ENCODE data around the gene FBXO9.

The FBXO9 gene

DNA sequence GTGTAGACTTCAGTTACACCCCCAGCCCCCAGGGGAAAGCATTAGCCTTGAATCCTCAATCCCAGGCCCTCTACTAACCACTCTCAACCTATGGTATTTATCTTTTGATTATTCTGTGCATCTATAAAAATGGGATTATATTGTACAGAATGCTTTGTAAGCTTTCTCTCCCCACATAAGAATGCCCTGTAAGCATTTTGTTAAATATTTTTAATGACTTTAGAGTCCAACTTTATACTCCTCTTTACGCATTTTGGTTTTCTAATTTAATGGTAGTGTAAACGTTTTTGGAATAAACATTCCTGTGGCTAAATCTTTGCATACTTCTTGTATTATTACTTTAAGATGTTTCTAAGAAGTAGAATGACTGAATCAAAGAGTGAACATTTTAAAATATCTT is 35.4 kb downstream of the FBXO9 start:
- Histone ChIP-seq H3K27me3 (ENCODE audit: control insufficient read depth in 1 of 2, insufficient read depth in 2 of 2, low read length in 2 of 2) (no peaks in the 10 kb centered on the region), H3K27ac (ENCODE audit: low read depth, low read length) (no peak overlapping the region), H3K4me1 (ENCODE audit: insufficient read depth, low read length) (peaks cover 8% of the 10 kb centered on the region), H3K4me3 (ENCODE audit: low read depth in 1 of 2, low read length in 2 of 2) (no peak overlapping the region), H3K9me3 (ENCODE audit: low read length) (no peaks in the 10 kb centered on the region), H3K9ac (ENCODE audit: low read length) (no peak overlapping the region), H3K36me3 (ENCODE audit: insufficient read depth, low read length) (peaks cover 53% of the 10 kb centered on the region)

DNA sequence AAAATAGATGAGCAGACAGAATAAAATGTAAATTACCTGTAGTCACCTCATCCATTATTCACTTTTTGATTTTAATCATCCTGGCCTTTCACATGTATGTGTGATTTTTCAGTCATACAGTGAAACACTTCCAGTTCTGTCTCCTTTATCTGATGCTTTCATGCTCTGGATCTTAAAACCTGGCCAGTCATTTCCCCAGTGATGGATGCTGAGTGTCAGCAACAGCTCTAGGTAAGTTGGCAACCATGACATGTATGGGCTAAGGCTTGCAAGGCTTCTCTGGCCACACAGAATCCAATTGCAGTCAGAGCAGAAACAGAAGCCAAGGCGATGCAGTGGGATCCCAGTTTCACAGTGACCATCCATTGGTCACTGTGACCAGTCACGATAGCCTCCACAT is 35.8 kb downstream of the FBXO9 start:
- Histone ChIP-seq H3K9ac (ENCODE audit: low read length) (no peak overlapping the region), H3K4me1 (ENCODE audit: insufficient read depth, low read length) (peaks cover 8% of the 10 kb centered on the region), H3K36me3 (ENCODE audit: insufficient read depth, low read length) (peaks cover 49% of the 10 kb centered on the region), H3K27me3 (ENCODE audit: control insufficient read depth in 1 of 2, insufficient read depth in 2 of 2, low read length in 2 of 2) (no peaks in the 10 kb centered on the region), H3K9me3 (ENCODE audit: low read length) (no peaks in the 10 kb centered on the region), H3K27ac (ENCODE audit: low read depth, low read length) (no peak overlapping the region), H3K4me3 (ENCODE audit: low read depth in 1 of 2, low read length in 2 of 2) (no peak overlapping the region)

GRCh38 chr6:53103993-53104675 is 38.9 kb downstream of the FBXO9 start:
- Histone ChIP-seq H3K4me3 (ENCODE audit: low read depth in 1 of 2, low read length in 2 of 2) (no peak overlapping the region), H3K4me1 (ENCODE audit: insufficient read depth, low read length) (peaks cover 8% of the 10 kb centered on the region), H3K36me3 (ENCODE audit: insufficient read depth, low read length) (peaks cover 27% of the 10 kb centered on the region), H3K27me3 (ENCODE audit: control insufficient read depth in 1 of 2, insufficient read depth in 2 of 2, low read length in 2 of 2) (no peaks in the 10 kb centered on the region), H3K9ac (ENCODE audit: low read length) (no peak overlapping the region), H3K9me3 (ENCODE audit: low read length) (no peaks in the 10 kb centered on the region), H3K27ac (ENCODE audit: low read depth, low read length) (peak overlapping the region; percentile 5)

DNA sequence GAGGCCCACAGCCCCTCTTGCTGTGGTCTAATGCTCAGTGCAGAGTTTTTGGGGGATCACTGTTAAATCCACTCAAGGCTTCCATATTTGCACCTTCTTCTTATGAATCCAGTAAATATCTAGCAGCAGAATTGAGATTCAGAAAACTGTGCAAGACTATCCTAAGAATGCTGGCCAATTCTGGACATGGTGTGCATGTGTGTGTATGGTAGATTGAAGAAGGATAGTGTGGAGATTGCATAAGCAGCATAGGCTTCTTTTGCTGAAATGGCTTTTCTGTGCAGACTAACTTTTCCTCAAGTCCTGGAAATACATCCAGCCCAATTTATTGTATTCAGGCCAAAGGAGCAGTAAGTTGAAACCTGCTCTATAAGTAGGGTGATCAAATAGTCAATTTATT is 39.7 kb downstream of the FBXO9 start:
- Histone ChIP-seq H3K4me3 (ENCODE audit: low read depth in 1 of 2, low read length in 2 of 2) (no peak overlapping the region), H3K4me1 (ENCODE audit: insufficient read depth, low read length) (peaks cover 8% of the 10 kb centered on the region), H3K27ac (ENCODE audit: low read depth, low read length) (peak overlapping the region; percentile 5), H3K9ac (ENCODE audit: low read length) (no peak overlapping the region), H3K36me3 (ENCODE audit: insufficient read depth, low read length) (peaks cover 20% of the 10 kb centered on the region), H3K9me3 (ENCODE audit: low read length) (no peaks in the 10 kb centered on the region), H3K27me3 (ENCODE audit: control insufficient read depth in 1 of 2, insufficient read depth in 2 of 2, low read length in 2 of 2) (no peaks in the 10 kb centered on the region)

DNA sequence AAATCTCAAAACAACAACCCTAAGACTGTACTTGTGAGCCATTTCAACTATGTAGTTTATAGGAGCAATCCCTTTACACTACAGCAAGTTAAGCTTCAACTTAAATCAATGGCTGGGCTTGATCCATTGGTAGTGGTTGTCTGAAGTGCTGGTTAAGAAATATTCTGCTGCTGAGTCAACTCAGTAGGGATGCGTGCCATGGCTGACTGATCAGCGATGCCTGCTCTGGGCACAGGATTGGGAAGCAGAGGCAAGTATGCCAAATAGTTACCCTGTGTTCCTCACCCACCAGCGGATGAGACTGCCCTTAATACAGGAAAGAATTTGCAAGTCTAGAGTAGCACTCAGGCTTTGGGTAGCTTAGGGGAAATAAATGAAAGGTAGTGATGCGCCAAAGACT is 41.9 kb downstream of the FBXO9 start:
- Histone ChIP-seq H3K4me3 (ENCODE audit: low read depth in 1 of 2, low read length in 2 of 2) (no peak overlapping the region), H3K9ac (ENCODE audit: low read length) (no peak overlapping the region), H3K27ac (ENCODE audit: low read depth, low read length) (no peak overlapping the region)

DNA sequence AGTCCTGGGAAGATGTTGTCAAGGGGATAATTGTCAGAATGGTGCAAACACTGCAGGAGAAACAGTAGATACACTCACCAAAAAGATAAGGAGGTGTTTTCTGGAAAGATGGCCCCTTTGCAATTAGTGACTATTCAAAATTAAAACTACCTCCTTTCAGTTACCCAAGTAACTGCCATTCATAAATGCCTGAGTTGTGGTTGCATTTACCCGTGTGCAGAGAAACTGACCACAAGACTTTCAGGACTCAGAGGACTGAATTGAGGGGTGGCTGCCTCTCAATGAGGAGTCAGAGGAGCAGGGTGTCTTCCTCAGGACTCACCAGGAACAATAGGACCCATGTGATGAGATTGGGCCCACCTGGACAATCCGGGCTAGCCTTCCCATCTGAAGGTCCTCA is 44.4 kb downstream of the FBXO9 start:
- Histone ChIP-seq H3K27ac (ENCODE audit: low read depth, low read length) (no peak overlapping the region), H3K9ac (ENCODE audit: low read length) (no peak overlapping the region), H3K4me1 (ENCODE audit: insufficient read depth, low read length) (peaks cover 21% of the 10 kb centered on the region), H3K4me3 (ENCODE audit: low read depth in 1 of 2, low read length in 2 of 2) (no peak overlapping the region), H3K27me3 (ENCODE audit: control insufficient read depth in 1 of 2, insufficient read depth in 2 of 2, low read length in 2 of 2) (no peaks in the 10 kb centered on the region), H3K9me3 (ENCODE audit: low read length) (no peaks in the 10 kb centered on the region), H3K36me3 (ENCODE audit: insufficient read depth, low read length) (no peaks in the 10 kb centered on the region)

More for the DNA sequence above, 41.9 kb downstream of the FBXO9 start:
- Histone ChIP-seq H3K4me1 (ENCODE audit: insufficient read depth, low read length) (peaks cover 8% of the 10 kb centered on the region), H3K27me3 (ENCODE audit: control insufficient read depth in 1 of 2, insufficient read depth in 2 of 2, low read length in 2 of 2) (no peaks in the 10 kb centered on the region), H3K9me3 (ENCODE audit: low read length) (no peaks in the 10 kb centered on the region), H3K36me3 (ENCODE audit: insufficient read depth, low read length) (peaks cover 6% of the 10 kb centered on the region)

DNA sequence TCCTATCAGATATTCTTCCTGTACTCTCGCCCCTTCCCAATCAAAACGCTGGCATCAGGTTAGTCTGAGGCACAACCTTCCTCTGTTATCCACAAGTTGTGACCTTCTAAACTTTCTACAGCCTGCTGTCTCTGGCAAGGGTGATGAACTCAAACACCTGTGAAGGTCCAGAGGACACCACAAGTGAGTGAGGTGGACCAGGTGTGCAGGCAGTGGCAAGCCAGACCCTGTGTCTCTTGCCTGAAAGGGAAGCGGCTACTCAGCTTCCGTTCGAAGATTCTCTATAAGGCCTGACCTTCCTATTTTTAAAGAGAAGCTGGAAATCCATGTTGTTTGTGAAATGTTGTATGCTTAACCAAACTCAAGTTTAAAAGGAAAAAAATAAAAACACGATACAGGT is 46.7 kb downstream of the FBXO9 start:
- no peak overlapping the region for H3K27ac ChIP-seq (ENCODE audit: low read depth, low read length)
- peaks cover 17% of the 10 kb centered on the region for H3K4me1 ChIP-seq (ENCODE audit: insufficient read depth, low read length)
- H3K27me3 ChIP-seq (ENCODE audit: control insufficient read depth in 1 of 2, insufficient read depth in 2 of 2, low read length in 2 of 2) = no peaks in the 10 kb centered on the region
- no peak overlapping the region for H3K4me3 ChIP-seq (ENCODE audit: low read depth in 1 of 2, low read length in 2 of 2)
- no peak overlapping the region for H3K9ac ChIP-seq (ENCODE audit: low read length)
- H3K36me3 ChIP-seq (ENCODE audit: insufficient read depth, low read length) = no peaks in the 10 kb centered on the region
- H3K9me3 ChIP-seq (ENCODE audit: low read length) = no peaks in the 10 kb centered on the region

DNA sequence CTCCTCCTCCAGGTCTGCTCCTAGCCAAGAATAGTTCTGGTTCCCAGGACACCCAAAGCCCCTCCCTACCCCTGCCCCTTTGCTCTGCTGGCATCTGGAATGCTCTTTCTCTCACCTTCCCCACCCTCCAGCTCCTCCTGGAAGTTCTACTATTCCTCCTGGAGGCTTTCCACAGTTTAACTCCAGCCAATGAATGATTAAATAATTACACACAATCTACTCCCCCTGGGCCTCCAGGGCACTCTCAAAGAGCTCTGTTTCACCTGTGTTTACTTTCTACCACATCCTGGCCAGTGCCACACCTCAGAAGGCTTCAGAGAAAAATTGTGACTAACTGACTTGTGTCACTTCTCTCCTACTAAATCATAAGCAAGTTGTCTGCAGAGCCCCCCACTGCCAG is 47.2 kb downstream of the FBXO9 start:
- H3K4me1 ChIP-seq (ENCODE audit: insufficient read depth, low read length) = peaks cover 17% of the 10 kb centered on the region
- peak overlapping the region; percentile 44 for H3K27ac ChIP-seq (ENCODE audit: low read depth, low read length)
- no peak overlapping the region for H3K9ac ChIP-seq (ENCODE audit: low read length)
- no peaks in the 10 kb centered on the region for H3K36me3 ChIP-seq (ENCODE audit: insufficient read depth, low read length)
- H3K27me3 ChIP-seq (ENCODE audit: control insufficient read depth in 1 of 2, insufficient read depth in 2 of 2, low read length in 2 of 2) = no peaks in the 10 kb centered on the region
- H3K4me3 ChIP-seq (ENCODE audit: low read depth in 1 of 2, low read length in 2 of 2) = no peak overlapping the region
- no peaks in the 10 kb centered on the region for H3K9me3 ChIP-seq (ENCODE audit: low read length)

- Histone ChIP-seq H3K36me3 (ENCODE audit: insufficient read depth, low read length) (no peaks in the 10 kb centered on the region), H3K4me1 (ENCODE audit: insufficient read depth, low read length) (peaks cover 17% of the 10 kb centered on the region), H3K27me3 (ENCODE audit: control insufficient read depth in 1 of 2, insufficient read depth in 2 of 2, low read length in 2 of 2) (no peaks in the 10 kb centered on the region), H3K27ac (ENCODE audit: low read depth, low read length) (peak overlapping the region; percentile 44), H3K4me3 (ENCODE audit: low read depth in 1 of 2, low read length in 2 of 2) (no peak overlapping the region), H3K9me3 (ENCODE audit: low read length) (no peaks in the 10 kb centered on the region), H3K9ac (ENCODE audit: low read length) (no peak overlapping the region)
Observed at GRCh38 chr6:53112871-53113270, 47.7 kb downstream of the FBXO9 start.

- Histone ChIP-seq H3K9me3 (ENCODE audit: low read length) (no peaks in the 10 kb centered on the region), H3K27ac (ENCODE audit: low read depth, low read length) (no peak overlapping the region), H3K9ac (ENCODE audit: low read length) (no peak overlapping the region), H3K4me1 (ENCODE audit: insufficient read depth, low read length) (peaks cover 21% of the 10 kb centered on the region), H3K4me3 (ENCODE audit: low read depth in 1 of 2, low read length in 2 of 2) (no peak overlapping the region), H3K27me3 (ENCODE audit: control insufficient read depth in 1 of 2, insufficient read depth in 2 of 2, low read length in 2 of 2) (no peaks in the 10 kb centered on the region), H3K36me3 (ENCODE audit: insufficient read depth, low read length) (no peaks in the 10 kb centered on the region)
Observed at GRCh38 chr6:53113742-53114141, 48.5 kb downstream of the FBXO9 start.

DNA sequence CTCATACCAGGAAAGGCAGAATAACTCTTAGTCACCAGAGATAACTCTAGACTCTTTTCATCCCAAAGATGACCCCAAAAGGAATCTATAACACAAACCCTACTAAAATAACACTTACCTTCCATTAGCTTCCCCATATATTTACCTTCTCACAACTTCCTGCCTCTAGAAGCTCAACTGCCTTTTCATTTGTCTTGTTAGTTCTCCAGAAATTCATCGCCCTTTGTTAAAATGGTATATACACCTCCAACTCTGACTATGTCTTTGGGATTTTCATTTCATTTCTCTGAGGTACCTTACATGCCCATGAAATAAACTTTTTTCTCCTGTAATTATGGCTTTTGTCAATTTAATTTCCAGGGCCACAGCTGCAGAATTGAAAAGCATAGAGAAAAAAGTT is 49.9 kb downstream of the FBXO9 start:
- Histone ChIP-seq H3K27ac (ENCODE audit: low read depth, low read length) (no peak overlapping the region), H3K9ac (ENCODE audit: low read length) (no peak overlapping the region), H3K4me3 (ENCODE audit: low read depth in 1 of 2, low read length in 2 of 2) (no peak overlapping the region), H3K4me1 (ENCODE audit: insufficient read depth, low read length) (peaks cover 32% of the 10 kb centered on the region), H3K9me3 (ENCODE audit: low read length) (no peaks in the 10 kb centered on the region), H3K27me3 (ENCODE audit: control insufficient read depth in 1 of 2, insufficient read depth in 2 of 2, low read length in 2 of 2) (no peaks in the 10 kb centered on the region), H3K36me3 (ENCODE audit: insufficient read depth, low read length) (no peaks in the 10 kb centered on the region)

GRCh38 chr6:53115741-53116140 is 50.5 kb downstream of the FBXO9 start:
- Histone ChIP-seq H3K9ac (ENCODE audit: low read length) (no peak overlapping the region), H3K4me3 (ENCODE audit: low read depth in 1 of 2, low read length in 2 of 2) (no peak overlapping the region), H3K27ac (ENCODE audit: low read depth, low read length) (no peak overlapping the region), H3K27me3 (ENCODE audit: control insufficient read depth in 1 of 2, insufficient read depth in 2 of 2, low read length in 2 of 2) (no peaks in the 10 kb centered on the region), H3K36me3 (ENCODE audit: insufficient read depth, low read length) (no peaks in the 10 kb centered on the region), H3K4me1 (ENCODE audit: insufficient read depth, low read length) (peaks cover 32% of the 10 kb centered on the region), H3K9me3 (ENCODE audit: low read length) (no peaks in the 10 kb centered on the region)

Data from muscle layer of colon (tissue), 2 donors.